Measurements from ENCODE around the gene TSSK6. TPM values are rescaled to one million over a fixed set of nuclear protein-coding genes. Genes with fewer than 3 reads are reported as not detected.

TSSK6 gene
- total RNA-seq, 1 donor from 2014 or later, result 4.6 TPM

GRCh38 chr19:19549804-19550464, 34.6 kb upstream of the TSSK6 start:
- Histone ChIP-seq H3K4me1 (no peaks in the 10 kb centered on the region), H3K4me2 (no peak overlapping the region), H3F3A (ENCODE audit: low read depth) (peaks cover 12% of the 10 kb centered on the region), H3K4me3 (no peak overlapping the region), H3K9me3 (ENCODE audit: low read depth) (no peaks in the 10 kb centered on the region), H3K27me3 (no peaks in the 10 kb centered on the region), H4K20me1 (ENCODE audit: low read depth) (no peaks in the 10 kb centered on the region), H3K27ac (no peak overlapping the region), H2AFZ (replicated peaks) (no peak overlapping the region), H3K36me3 (no peaks in the 10 kb centered on the region), H3K9ac (no peak overlapping the region), H3K79me2 (ENCODE audit: low read depth) (no peaks in the 10 kb centered on the region)
- Mint-ChIP-seq H3K9me3 (no peaks in the 10 kb centered on the region), H3K27ac (no peak overlapping the region), H3K36me3 (no peaks in the 10 kb centered on the region), H3K27me3 (ENCODE audit: insufficient read depth, low read depth) (peaks cover 11% of the 10 kb centered on the region), H3K4me3 (no peak overlapping the region), H3K4me1 (peaks cover 4% of the 10 kb centered on the region)
- TF ChIP-seq CTCF (IDR thresholded peaks at IDR 0.05) (no peak), EZH2phosphoT487 (IDR thresholded peaks at IDR 0.05) (no peak), EZH2 (IDR thresholded peaks at IDR 0.05) (no peak)
- no peak for DNase-seq (ENCODE audit: low spot score)

DNA sequence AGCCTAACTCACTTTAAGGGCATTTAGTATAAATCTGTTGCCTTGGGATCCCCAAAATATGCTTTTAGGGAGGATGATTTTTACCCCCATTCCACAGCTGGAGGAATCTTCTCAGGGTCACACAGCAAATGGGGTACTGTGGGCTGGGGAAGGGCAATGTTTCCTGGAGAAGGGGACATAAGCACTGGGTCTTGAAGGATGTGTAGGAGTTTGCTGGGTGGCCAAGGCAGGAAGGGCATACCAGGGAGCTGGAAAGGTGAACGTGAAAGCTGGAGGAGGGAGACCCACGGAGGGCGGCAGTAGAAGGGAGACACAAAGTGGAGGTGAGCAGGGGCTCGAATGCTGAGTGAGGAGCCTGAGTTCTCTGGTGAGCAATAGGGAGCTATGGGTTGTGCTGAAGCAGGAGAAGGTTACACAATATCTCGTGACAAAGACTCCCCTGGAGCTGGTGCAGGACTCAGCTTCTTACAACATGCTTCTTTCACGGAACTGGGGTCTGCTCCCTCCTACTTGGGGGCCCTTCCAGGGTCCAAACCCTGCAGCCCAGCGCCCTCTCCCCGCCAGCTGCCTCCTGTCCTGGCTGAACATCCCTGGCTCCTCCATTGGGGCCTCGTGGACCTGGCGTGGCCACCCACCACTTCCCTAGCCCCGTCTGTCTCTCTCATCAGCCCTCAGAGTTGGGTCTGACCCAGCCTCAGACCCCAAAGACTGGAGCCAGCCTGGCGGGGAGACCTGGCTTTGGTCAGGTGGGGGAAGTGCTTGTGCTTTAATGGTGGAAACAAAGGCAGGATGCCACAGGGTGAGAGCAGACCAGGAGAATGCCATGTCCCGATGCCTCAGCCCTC, 33.8 kb upstream of the TSSK6 start:
- no peaks in the 10 kb centered on the region for H3K36me3 ChIP-seq
- no peaks in the 10 kb centered on the region for H3K27me3 ChIP-seq
- H4K20me1 ChIP-seq (ENCODE audit: low read depth), result no peaks in the 10 kb centered on the region
- no peaks in the 10 kb centered on the region for H3K79me2 ChIP-seq (ENCODE audit: low read depth)
- peaks cover 11% of the 10 kb centered on the region for H3K27me3 Mint-ChIP-seq (ENCODE audit: insufficient read depth, low read depth)
- no peak overlapping the region for H3K27ac ChIP-seq
- H3K4me3 ChIP-seq, result no peak overlapping the region
- DNase-seq (ENCODE audit: low spot score), result no peak
- H3K4me2 ChIP-seq, result no peak overlapping the region
- peaks cover 4% of the 10 kb centered on the region for H3K4me1 Mint-ChIP-seq
- H3K9ac ChIP-seq, result no peak overlapping the region
- H3K4me1 ChIP-seq, result no peaks in the 10 kb centered on the region
- no peaks in the 10 kb centered on the region for H3K36me3 Mint-ChIP-seq
- H3K27ac Mint-ChIP-seq, result peak overlapping the region; percentile 20
- no peak overlapping the region for H2AFZ ChIP-seq (replicated peaks)
- H3K9me3 Mint-ChIP-seq, result no peaks in the 10 kb centered on the region
- peaks cover 12% of the 10 kb centered on the region for H3F3A ChIP-seq (ENCODE audit: low read depth)
- no peaks in the 10 kb centered on the region for H3K9me3 ChIP-seq (ENCODE audit: low read depth)
- H3K4me3 Mint-ChIP-seq, result no peak overlapping the region
- TF ChIP-seq EZH2phosphoT487 (IDR thresholded peaks at IDR 0.05) (no peak), CTCF (IDR thresholded peaks at IDR 0.05) (no peak), EZH2 (IDR thresholded peaks at IDR 0.05) (no peak)

DNA sequence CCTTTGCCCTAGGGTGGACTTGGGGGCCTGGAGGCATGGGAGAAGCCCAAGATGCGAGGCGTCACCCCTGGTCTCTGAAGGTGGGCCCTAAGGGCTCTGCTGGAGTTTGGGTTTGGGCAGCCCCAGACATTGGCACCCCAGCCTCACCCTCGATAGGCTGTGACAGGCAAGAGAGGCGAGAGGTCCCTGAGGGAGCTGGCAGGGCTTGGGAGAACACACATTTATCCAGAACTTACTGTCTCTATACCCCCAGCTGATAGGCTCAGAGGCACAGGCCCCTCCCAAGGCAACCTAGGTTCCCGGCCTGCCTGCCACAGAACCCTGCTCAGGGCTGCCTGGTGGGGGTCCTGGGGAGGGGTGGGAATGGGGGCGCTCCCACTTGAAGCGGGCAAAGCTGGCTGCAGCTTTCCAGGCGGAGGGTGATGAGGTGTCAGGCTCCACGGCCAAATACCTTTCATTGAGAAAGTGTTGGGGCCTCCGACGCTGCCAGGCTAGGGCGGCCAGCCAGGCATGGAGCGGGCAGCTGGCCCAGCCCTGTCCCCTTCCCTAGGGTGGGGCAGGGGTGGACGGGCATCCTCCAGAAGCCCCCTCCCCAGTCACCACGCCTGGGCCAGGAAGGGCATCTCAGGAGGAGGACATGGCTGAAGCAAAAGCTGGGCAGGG, 32.5 kb upstream of the TSSK6 start:
- Mint-ChIP-seq H3K27ac (no peak overlapping the region), H3K4me3 (no peak overlapping the region), H3K27me3 (ENCODE audit: insufficient read depth, low read depth) (peaks cover 13% of the 10 kb centered on the region), H3K36me3 (no peaks in the 10 kb centered on the region), H3K9me3 (no peaks in the 10 kb centered on the region), H3K4me1 (peaks cover 4% of the 10 kb centered on the region)
- H3K36me3 ChIP-seq, result no peaks in the 10 kb centered on the region
- no peaks in the 10 kb centered on the region for H3K4me1 ChIP-seq
- H3K79me2 ChIP-seq (ENCODE audit: low read depth), result no peaks in the 10 kb centered on the region
- H3K9ac ChIP-seq, result no peak overlapping the region
- H3K27me3 ChIP-seq, result no peaks in the 10 kb centered on the region
- TF ChIP-seq EZH2phosphoT487 (IDR thresholded peaks at IDR 0.05) (no peak), CTCF (IDR thresholded peaks at IDR 0.05) (no peak), EZH2 (IDR thresholded peaks at IDR 0.05) (no peak)
- H3K9me3 ChIP-seq (ENCODE audit: low read depth), result no peaks in the 10 kb centered on the region
- no peaks in the 10 kb centered on the region for H4K20me1 ChIP-seq (ENCODE audit: low read depth)
- H3K4me3 ChIP-seq, result no peak overlapping the region
- DNase-seq (ENCODE audit: low spot score), result no peak
- no peak overlapping the region for H2AFZ ChIP-seq (replicated peaks)
- H3K27ac ChIP-seq, result no peak overlapping the region
- H3F3A ChIP-seq (ENCODE audit: low read depth), result peaks cover 12% of the 10 kb centered on the region
- H3K4me2 ChIP-seq, result no peak overlapping the region
